RWPE1 (cell line): ENCODE results near the gene OR2H1.

ENCODE experiments used
- CTCF ChIA-PET: fragments of 350-600 bp; sonication (Branson Sonifier 250); formaldehyde crosslinking; extraction: SDS; loops from one replicate; lab custom pipeline; 2021; lab: Yijun Ruan, JAX
- POLR2A ChIA-PET: fragments of 400-600 bp; formaldehyde crosslinking; extraction: SDS; loops from one replicate; lab custom pipeline; 2020; ENCODE audit warnings: antibody characterized with exemption; ENCODE audit not compliant: low non-redundant PET; lab: Yijun Ruan, JAX
- DNase-seq: peaks from one replicate; pipeline ENCODE4 v3.0.0; 2012; ENCODE audit warnings: low spot score
- H3K27ac ChIP-seq: fragments of 450-650 bp; 2 replicates; pipeline ENCODE4 v1.5.1; 2017
- CTCF ChIP-seq: fragments of 450-650 bp; conservative IDR thresholded peaks from 2 replicates; pipeline ENCODE4 v1.5.1; 2017; ENCODE audit warnings: low read depth, mild to moderate bottlenecking

OR2H1 gene

DNA sequence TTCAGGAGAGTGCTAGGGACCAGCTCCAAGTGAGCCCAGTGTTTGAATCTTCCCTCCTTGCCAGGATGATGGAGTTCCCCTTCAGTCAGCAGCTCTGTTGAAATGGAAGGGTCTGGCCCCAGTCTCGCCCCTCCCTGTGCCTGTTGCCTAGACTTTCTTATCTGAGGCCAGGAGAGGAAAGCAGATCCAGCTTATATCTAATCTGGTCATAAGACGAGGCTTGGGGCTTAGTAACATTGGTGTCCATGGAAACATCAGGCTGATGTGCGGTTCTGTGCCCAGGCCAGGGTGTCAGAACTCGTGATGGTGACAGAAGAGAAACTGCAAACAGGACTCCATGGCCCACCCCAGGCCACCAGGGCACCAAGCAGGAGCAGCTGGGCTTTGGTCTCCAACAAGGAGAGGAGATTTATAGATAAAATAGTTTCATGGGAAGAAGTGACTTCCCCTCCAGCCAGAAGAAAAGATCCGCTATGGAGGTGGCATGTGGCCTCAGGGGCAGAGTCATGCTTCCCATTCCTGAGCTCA is 21.0 kb downstream of the OR2H1 start:
- DNase-seq, result no peak
- H3K27ac ChIP-seq, result no peak overlapping the region
- POLR2A ChIA-PET, result no interaction called here
- no peak for TF ChIP-seq CTCF
- CTCF ChIA-PET, result no interaction called here

DNA sequence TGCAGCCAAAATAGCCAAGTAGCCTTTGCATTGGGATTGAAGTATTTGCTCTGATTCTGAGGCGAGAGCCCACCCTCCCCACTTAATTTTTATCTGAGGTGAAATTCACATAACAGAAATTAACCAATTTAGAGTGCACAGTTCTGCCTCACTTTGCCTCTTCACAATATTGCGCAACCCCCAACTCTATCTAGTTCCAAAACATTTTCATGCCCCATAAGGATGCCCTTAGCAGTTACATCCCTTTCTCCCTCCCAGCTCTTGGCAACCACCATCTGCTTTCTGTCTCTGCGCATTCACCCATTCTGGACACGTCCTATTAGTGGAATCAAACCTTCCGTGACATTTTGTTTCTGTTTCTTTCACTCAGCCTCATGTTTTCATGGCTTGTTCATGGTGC is 21.8 kb downstream of the OR2H1 start:
- no peak for TF ChIP-seq CTCF
- no peak for DNase-seq
- ChIA-PET POLR2A (no interaction called here), CTCF (no interaction called here)
- no peak overlapping the region for H3K27ac ChIP-seq

- ChIA-PET POLR2A (no interaction called here), CTCF (no interaction called here)
- no peak overlapping the region for H3K27ac ChIP-seq
- no peak for TF ChIP-seq CTCF
- DNase-seq, result no peak
These were observed 22.6 kb downstream of the OR2H1 start for GRCh38 chr6:29479560-29479959.

- H3K27ac ChIP-seq, result no peak overlapping the region
- no peak for DNase-seq
- ChIA-PET POLR2A (no interaction called here), CTCF (no interaction called here)
- TF ChIP-seq CTCF, result no peak
These were observed 26.2 kb downstream of the OR2H1 start for GRCh38 chr6:29483186-29483585.

DNA sequence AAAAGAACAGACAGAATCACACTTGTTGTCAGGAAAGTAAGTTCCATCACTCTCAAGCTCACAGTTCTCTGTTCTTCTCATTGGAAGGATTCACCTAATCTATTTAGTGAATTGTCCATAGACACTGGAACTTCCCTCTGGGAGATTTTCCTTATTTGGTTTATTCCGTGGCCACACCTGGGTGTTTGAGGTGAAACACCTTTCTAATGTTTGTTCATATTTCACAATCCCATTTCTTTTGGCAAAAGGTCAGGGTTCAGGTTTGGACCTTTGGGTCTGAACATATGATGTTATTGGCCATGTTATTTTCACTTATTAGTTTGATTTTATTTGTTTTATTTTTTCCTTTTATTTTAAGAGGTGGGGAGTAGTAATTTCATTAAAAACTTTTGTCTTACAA is 26.8 kb downstream of the OR2H1 start:
- DNase-seq, result no peak
- ChIA-PET POLR2A (no interaction called here), CTCF (no interaction called here)
- no peak for TF ChIP-seq CTCF
- H3K27ac ChIP-seq, result no peak overlapping the region

- TF ChIP-seq CTCF, result no peak
- ChIA-PET POLR2A (no interaction called here), CTCF (no interaction called here)
- no peak overlapping the region for H3K27ac ChIP-seq
- DNase-seq, result no peak
These were observed 29.6 kb downstream of the OR2H1 start for GRCh38 chr6:29486577-29486976.

GRCh38 chr6:29487131-29487530 is 30.2 kb downstream of the OR2H1 start:
- ChIA-PET CTCF (no interaction called here), POLR2A (no interaction called here)
- DNase-seq, result no peak
- no peak for TF ChIP-seq CTCF
- no peak overlapping the region for H3K27ac ChIP-seq
